ENCODE results near the gene FUT3.
"Not testable (repeated sequence)": the region's sequence is repeated elsewhere in the genome, so short reads cannot be mapped to it uniquely, and the experiment has no call there.

- not testable (repeated sequence) for TF ChIP-seq CTCF (conservative IDR thresholded peaks at IDR 0.05 in 1 of 2, IDR thresholded peaks at IDR 0.05 in 1 of 2; ENCODE audit: low read depth in 1 of 2, low read length in 2 of 2); EZH2 (IDR thresholded peaks at IDR 0.05; ENCODE audit: low read length, missing control alignments)
These were observed 3.9 kb upstream of the FUT3 start for GRCh38 chr19:5855151-5855550.
